SU-DHL-6 (cell line): ENCODE data around the gene CFAP141.

ENCODE experiments used
- CTCF ChIP-seq: fragments of 200-600 bp; sonication (generic); IDR thresholded peaks from one replicate; pipeline ENCODE4 v1.5.1; 2017; ENCODE audit warnings: antibody characterized with exemption, mild to moderate bottlenecking, low read length, moderate library complexity; ENCODE audit not compliant: insufficient read depth, poor library complexity, severe bottlenecking
- EZH2phosphoT487 ChIP-seq: fragments of 200-600 bp; sonication (generic), shearing (Covaris generic); conservative IDR thresholded peaks from 2 replicates; pipeline ENCODE4 v1.6.1; 2018; ENCODE audit warnings: mild to moderate bottlenecking, antibody characterized with exemption, low read length, moderate library complexity, mixed read lengths

DNA sequence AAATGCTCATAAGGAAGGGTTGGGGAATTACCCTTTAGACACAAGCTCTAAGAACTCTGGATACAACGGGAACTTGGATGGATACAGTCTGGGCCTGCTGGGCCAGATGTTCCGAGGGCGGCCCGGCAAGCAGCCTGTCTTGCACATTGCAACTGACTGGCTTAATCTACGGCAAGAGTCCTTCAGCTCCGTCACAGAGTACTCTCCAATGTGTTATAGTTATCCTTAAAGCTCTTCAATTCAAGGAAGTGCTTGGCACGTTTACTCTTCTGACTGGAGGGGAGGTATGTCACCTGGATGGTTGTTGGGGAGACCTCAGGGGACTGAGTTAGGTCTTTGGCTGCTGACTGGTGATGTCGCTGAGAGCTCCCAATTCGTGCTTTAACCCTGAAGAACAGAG, 1.1 kb upstream of the CFAP141 start:
- TF ChIP-seq CTCF (no peak), EZH2phosphoT487 (no peak)
